ENCODE measurements around the gene ZKSCAN3.

DNA sequence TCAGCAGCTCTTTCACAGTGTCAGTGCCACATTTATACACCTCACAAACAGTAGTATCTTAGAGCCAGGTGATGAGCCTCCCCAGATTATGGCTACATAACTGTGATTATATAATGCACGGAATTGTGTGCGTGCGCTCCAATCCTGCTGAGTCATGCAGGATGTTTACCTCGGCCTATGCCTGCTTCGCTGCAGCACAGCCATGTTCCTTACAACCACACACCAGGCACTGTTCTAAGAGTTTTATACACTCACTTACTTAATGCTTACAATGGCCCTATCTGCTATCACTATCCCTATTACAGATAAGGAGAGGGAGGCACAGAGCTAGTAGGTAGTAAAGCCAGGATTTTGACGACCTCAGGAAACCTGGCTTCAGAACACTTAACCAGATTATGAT lies 7.3 kb downstream of the ZKSCAN3 start:
- TF ChIP-seq, protein P1, sequence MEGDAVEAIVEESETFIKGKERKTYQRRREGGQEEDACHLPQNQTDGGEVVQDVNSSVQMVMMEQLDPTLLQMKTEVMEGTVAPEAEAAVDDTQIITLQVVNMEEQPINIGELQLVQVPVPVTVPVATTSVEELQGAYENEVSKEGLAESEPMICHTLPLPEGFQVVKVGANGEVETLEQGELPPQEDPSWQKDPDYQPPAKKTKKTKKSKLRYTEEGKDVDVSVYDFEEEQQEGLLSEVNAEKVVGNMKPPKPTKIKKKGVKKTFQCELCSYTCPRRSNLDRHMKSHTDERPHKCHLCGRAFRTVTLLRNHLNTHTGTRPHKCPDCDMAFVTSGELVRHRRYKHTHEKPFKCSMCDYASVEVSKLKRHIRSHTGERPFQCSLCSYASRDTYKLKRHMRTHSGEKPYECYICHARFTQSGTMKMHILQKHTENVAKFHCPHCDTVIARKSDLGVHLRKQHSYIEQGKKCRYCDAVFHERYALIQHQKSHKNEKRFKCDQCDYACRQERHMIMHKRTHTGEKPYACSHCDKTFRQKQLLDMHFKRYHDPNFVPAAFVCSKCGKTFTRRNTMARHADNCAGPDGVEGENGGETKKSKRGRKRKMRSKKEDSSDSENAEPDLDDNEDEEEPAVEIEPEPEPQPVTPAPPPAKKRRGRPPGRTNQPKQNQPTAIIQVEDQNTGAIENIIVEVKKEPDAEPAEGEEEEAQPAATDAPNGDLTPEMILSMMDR (conservative IDR thresholded peaks at IDR 0.05; ENCODE audit: low read depth in 2 of 2) = no peak
- no peak for TF ChIP-seq STAT1 (IDR thresholded peaks at IDR 0.05; ENCODE audit: unreplicated experiment)
- no peak for TF ChIP-seq EZH2phosphoT487 (IDR thresholded peaks at IDR 0.05; ENCODE audit: unreplicated experiment)
- no peak for TF ChIP-seq POLR2AphosphoS5 (IDR thresholded peaks at IDR 0.05; ENCODE audit: low read depth)
- no peak for TF ChIP-seq JUNB (IDR thresholded peaks at IDR 0.05; ENCODE audit: unreplicated experiment)
- TF ChIP-seq EZH2 (IDR thresholded peaks at IDR 0.05; ENCODE audit: low read depth, unreplicated experiment) = no peak
- TF ChIP-seq, protein P2, sequence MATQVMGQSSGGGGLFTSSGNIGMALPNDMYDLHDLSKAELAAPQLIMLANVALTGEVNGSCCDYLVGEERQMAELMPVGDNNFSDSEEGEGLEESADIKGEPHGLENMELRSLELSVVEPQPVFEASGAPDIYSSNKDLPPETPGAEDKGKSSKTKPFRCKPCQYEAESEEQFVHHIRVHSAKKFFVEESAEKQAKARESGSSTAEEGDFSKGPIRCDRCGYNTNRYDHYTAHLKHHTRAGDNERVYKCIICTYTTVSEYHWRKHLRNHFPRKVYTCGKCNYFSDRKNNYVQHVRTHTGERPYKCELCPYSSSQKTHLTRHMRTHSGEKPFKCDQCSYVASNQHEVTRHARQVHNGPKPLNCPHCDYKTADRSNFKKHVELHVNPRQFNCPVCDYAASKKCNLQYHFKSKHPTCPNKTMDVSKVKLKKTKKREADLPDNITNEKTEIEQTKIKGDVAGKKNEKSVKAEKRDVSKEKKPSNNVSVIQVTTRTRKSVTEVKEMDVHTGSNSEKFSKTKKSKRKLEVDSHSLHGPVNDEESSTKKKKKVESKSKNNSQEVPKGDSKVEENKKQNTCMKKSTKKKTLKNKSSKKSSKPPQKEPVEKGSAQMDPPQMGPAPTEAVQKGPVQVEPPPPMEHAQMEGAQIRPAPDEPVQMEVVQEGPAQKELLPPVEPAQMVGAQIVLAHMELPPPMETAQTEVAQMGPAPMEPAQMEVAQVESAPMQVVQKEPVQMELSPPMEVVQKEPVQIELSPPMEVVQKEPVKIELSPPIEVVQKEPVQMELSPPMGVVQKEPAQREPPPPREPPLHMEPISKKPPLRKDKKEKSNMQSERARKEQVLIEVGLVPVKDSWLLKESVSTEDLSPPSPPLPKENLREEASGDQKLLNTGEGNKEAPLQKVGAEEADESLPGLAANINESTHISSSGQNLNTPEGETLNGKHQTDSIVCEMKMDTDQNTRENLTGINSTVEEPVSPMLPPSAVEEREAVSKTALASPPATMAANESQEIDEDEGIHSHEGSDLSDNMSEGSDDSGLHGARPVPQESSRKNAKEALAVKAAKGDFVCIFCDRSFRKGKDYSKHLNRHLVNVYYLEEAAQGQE (IDR thresholded peaks at IDR 0.05; ENCODE audit: unreplicated experiment) = no peak
- TF ChIP-seq, protein P3, sequence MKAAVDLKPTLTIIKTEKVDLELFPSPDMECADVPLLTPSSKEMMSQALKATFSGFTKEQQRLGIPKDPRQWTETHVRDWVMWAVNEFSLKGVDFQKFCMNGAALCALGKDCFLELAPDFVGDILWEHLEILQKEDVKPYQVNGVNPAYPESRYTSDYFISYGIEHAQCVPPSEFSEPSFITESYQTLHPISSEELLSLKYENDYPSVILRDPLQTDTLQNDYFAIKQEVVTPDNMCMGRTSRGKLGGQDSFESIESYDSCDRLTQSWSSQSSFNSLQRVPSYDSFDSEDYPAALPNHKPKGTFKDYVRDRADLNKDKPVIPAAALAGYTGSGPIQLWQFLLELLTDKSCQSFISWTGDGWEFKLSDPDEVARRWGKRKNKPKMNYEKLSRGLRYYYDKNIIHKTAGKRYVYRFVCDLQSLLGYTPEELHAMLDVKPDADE (IDR thresholded peaks at IDR 0.05) = no peak
- no peak for TF ChIP-seq CREB1 (CRISPR knock-in tag; IDR thresholded peaks at IDR 0.05; ENCODE audit: low read depth)
- no peak for TF ChIP-seq ZNF331 (CRISPR knock-in tag; IDR thresholded peaks at IDR 0.05; ENCODE audit: low read depth)
